Epithelial cell of proximal tubule (primary cell): ENCODE results near the gene BRPF1. TPM values are rescaled to one million over a fixed set of nuclear protein-coding genes. Genes with fewer than 3 reads are reported as not detected.

Experiments used
- DNase-seq: peaks from one replicate; pipeline ENCODE4 v3.0.0-alpha.2; 2011; ENCODE audit warnings: low read depth
- H3K4me3 ChIP-seq: 2 replicates; pipeline ENCODE4 v1.5.1; 2011; ENCODE audit warnings: low read depth, mild to moderate bottlenecking, low read length
- total RNA-seq: library from RNA; depleted of rRNA; stranded (reverse); fragments of >200 nt; gene quantifications from 2 replicates; pipeline ENCODE4 v1.2.3, GENCODE V29; 2015
- TF ChIP-seq, protein P1 (sequence below): conservative IDR thresholded peaks from 2 replicates; pipeline ENCODE4 v1.5.1; 2012; ENCODE audit warnings: low read depth, mild to moderate bottlenecking, low read length

BRPF1 gene
- total RNA-seq, 1 donor from 2014 or later = 15.7 TPM

DNA sequence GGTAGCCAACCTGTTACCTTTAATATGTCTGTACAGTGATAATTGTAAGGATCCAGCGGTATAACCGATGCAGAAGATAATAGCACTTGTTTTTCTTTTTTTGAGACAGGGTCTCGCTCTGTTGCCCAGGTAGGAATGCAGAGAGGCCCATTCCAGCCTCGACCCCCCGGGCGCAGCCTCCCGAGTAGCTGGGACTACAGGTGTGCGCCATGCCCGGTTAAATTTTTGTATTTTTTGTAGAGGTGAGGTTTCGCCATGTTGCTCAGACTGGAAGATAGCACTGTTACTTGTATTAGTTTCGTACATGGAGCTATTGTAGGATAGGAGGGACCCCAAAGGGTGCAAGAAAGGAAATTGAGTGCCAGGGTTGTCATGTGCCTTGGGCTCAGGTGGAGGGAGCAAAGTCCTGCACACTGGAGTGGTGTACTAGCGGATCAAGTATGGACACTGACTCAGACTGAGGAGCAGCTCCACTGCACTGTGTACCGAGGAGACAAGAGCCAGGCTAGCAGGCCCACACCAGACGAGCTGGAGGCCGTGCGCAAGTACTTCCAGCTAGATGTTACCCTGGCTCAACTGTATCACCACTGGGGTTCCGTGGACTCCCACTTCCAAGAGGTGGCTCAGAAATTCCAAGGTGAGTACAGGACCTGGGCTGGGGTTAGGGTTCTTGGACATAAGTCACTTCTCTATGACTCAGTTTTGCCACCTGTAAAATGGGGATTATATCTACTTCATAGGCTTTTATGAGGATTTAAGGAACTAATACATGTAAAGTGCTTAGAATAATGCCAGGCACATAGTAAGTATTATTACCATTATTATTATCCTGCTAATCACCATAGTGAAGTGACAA is 19.2 kb downstream of the BRPF1 start:
- peak; percentile 45 for DNase-seq
- H3K4me3 ChIP-seq = peak overlapping the region; percentile 75
- TF ChIP-seq, protein P1, sequence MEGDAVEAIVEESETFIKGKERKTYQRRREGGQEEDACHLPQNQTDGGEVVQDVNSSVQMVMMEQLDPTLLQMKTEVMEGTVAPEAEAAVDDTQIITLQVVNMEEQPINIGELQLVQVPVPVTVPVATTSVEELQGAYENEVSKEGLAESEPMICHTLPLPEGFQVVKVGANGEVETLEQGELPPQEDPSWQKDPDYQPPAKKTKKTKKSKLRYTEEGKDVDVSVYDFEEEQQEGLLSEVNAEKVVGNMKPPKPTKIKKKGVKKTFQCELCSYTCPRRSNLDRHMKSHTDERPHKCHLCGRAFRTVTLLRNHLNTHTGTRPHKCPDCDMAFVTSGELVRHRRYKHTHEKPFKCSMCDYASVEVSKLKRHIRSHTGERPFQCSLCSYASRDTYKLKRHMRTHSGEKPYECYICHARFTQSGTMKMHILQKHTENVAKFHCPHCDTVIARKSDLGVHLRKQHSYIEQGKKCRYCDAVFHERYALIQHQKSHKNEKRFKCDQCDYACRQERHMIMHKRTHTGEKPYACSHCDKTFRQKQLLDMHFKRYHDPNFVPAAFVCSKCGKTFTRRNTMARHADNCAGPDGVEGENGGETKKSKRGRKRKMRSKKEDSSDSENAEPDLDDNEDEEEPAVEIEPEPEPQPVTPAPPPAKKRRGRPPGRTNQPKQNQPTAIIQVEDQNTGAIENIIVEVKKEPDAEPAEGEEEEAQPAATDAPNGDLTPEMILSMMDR = no peak

- no peak overlapping the region for H3K4me3 ChIP-seq
- DNase-seq = no peak
- TF ChIP-seq, protein P1 = no peak
Observed at GRCh38 chr3:9754678-9755077, 23.1 kb downstream of the BRPF1 start.

DNA sequence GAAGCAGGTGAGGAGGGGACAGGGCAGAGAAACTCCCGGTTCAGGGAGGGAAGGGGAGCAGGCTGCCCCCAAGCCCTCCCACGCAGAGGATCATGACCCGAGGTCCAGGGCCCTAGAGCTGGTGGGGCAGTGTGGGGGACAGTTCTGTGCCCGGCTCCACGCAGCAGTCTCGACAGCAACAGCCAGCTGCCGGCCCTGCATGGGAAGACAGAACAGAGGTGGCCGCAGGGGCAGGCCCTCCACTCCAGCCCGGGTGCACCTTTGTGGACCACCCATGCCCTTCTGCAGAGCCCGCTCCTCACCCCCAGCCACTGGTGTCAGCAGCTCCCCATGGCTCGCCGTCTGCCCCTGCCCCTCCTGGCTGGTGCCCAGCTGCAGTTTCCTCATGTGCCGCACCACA is 25.9 kb downstream of the BRPF1 start:
- TF ChIP-seq, protein P1 = no peak
- no peak for DNase-seq
- no peak overlapping the region for H3K4me3 ChIP-seq

DNA sequence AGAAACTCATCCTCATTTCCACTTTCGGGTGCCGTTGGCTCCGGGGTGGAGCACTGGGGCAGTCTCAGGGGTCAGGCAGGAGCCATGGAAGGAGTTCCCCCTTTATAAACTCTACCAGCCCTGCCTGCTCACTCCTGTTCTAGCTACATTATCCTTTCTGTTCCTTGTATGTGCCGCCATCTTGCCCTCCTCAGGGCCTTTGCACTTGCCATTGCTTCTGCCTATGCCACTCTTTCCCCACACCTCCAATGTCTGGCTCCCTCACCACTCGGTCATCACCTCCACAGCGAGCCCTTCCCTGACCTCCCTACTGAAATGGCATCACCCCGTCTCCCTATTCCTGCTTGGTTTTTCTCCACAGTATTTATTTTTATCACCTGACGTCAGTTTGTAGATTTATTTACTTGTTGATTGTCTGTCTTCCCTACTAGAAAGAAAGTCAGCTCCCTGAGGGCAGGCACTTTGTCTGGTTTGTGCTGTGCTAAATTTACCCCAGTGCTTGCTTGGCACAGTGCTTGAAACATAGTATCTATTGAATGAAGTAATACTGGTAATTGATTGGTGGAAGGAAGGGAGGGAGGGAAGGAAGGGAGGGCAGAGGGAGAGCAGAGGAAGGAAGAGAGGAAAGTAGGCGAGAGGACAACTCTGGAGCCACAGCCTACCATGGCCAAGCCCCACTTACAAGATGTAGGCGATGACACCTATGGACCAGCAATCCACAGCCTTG is 29.4 kb downstream of the BRPF1 start:
- no peak for DNase-seq
- TF ChIP-seq, protein P1 = no peak
- no peak overlapping the region for H3K4me3 ChIP-seq

DNA sequence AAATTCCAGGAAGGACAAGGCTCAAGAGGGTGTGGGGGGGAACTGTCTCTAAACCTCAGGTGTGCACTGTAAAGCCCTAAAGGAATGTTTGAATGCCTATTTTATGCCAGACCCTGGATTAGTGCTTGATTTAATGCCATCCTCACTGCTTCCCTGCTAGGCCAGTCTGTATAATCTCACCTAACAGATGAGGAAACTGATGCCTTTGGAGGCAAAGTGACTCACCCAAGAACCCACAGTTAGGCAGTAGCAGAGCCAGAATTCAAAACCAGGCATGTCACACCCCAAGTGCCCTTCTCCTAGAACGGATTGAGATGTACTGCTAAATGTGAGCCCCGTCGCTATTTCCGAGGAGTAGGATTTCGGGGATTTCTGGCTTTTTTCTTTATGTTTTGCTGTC is 30.4 kb downstream of the BRPF1 start:
- TF ChIP-seq, protein P1 = no peak
- H3K4me3 ChIP-seq = no peak overlapping the region
- no peak for DNase-seq

GRCh38 chr3:9762871-9763270 is 31.3 kb downstream of the BRPF1 start:
- H3K4me3 ChIP-seq = no peak overlapping the region
- no peak for DNase-seq
- TF ChIP-seq, protein P1 = no peak
